HEK293 (cell line): Measurements from ENCODE around the gene ARHGEF37.

Experiments used
- AEBP2 ChIP-seq: fragments of 450-650 bp; formaldehyde crosslinking; IDR thresholded peaks from 2 replicates; pipeline ENCODE4 v1.5.1; 2016; ENCODE audit warnings: missing biosample characterization, missing genetic modification characterization, borderline replicate concordance
- CTCF ChIP-seq: fragments of 450-650 bp; formaldehyde crosslinking; IDR thresholded peaks from 2 replicates; pipeline ENCODE4 v1.5.1; 2016; ENCODE audit warnings: missing biosample characterization, missing genetic modification characterization
- GLI4 ChIP-seq: fragments of 450-650 bp; formaldehyde crosslinking; IDR thresholded peaks from 2 replicates; pipeline ENCODE4 v1.5.1; 2016; ENCODE audit warnings: missing biosample characterization, missing genetic modification characterization
- PBX3 ChIP-seq: sonication (generic); formaldehyde crosslinking; IDR thresholded peaks from 2 replicates; pipeline ENCODE4 v1.8.1; 2022; ENCODE audit warnings: mild to moderate bottlenecking, moderate library complexity, missing genetic modification reagents
- SCRT1 ChIP-seq: fragments of 450-650 bp; formaldehyde crosslinking; IDR thresholded peaks from 2 replicates; pipeline ENCODE4 v1.5.1; 2016; ENCODE audit warnings: missing biosample characterization, missing genetic modification characterization, borderline replicate concordance
- ZBTB11 ChIP-seq: fragments of 450-650 bp; formaldehyde crosslinking; conservative IDR thresholded peaks from 2 replicates; pipeline ENCODE4 v1.5.1; 2016; ENCODE audit warnings: low read depth, missing biosample characterization, missing genetic modification characterization
- ZNF138 ChIP-seq: fragments of 450-650 bp; formaldehyde crosslinking; IDR thresholded peaks from 2 replicates; pipeline ENCODE4 v1.5.1; 2016; ENCODE audit warnings: missing biosample characterization, missing genetic modification characterization, borderline replicate concordance
- ZNF214 ChIP-seq: fragments of 450-650 bp; formaldehyde crosslinking; IDR thresholded peaks from 2 replicates; pipeline ENCODE4 v1.5.1; 2017; ENCODE audit warnings: missing biosample characterization, mild to moderate bottlenecking, missing genetic modification characterization, borderline replicate concordance
- ZNF24 ChIP-seq: fragments of 450-650 bp; formaldehyde crosslinking; IDR thresholded peaks from 2 replicates; pipeline ENCODE4 v1.5.1; 2016; ENCODE audit warnings: missing biosample characterization, missing genetic modification characterization
- ZNF510 ChIP-seq: fragments of 450-650 bp; formaldehyde crosslinking; IDR thresholded peaks from 2 replicates; pipeline ENCODE4 v1.5.1; 2018; ENCODE audit warnings: mild to moderate bottlenecking, missing genetic modification characterization, missing biosample characterization; ENCODE audit not compliant: insufficient replicate concordance
- ZNF621 ChIP-seq: fragments of 450-650 bp; formaldehyde crosslinking; IDR thresholded peaks from 2 replicates; pipeline ENCODE4 v1.5.1; 2017; ENCODE audit warnings: missing biosample characterization, missing genetic modification characterization
- ZSCAN30 ChIP-seq: fragments of 450-650 bp; IDR thresholded peaks from 2 replicates; pipeline ENCODE4 v1.5.1; 2018; ENCODE audit warnings: missing biosample characterization, mild to moderate bottlenecking, missing genetic modification characterization, moderate library complexity

- no peak for TF ChIP-seq PBX3 (CRISPR knock-in tag)
- TF ChIP-seq AEBP2 = no peak
- TF ChIP-seq ZNF621 (tag by site-specific recombination) = no peak
- no peak for TF ChIP-seq ZNF510 (tag by site-specific recombination)
- no peak for TF ChIP-seq GLI4 (tag by site-specific recombination)
- TF ChIP-seq ZSCAN30 (tag by site-specific recombination) = no peak
- TF ChIP-seq CTCF = no peak
- TF ChIP-seq ZNF214 (tag by site-specific recombination) = no peak
- no peak for TF ChIP-seq ZNF24
- TF ChIP-seq SCRT1 (tag by site-specific recombination) = no peak
- no peak for TF ChIP-seq ZBTB11 (tag by site-specific recombination)
- TF ChIP-seq ZNF138 (tag by site-specific recombination) = no peak
Observed at GRCh38 chr5:149654231-149654630, 72.9 kb downstream of the ARHGEF37 start.
